Measurements from ENCODE around the gene LTB.

DNA sequence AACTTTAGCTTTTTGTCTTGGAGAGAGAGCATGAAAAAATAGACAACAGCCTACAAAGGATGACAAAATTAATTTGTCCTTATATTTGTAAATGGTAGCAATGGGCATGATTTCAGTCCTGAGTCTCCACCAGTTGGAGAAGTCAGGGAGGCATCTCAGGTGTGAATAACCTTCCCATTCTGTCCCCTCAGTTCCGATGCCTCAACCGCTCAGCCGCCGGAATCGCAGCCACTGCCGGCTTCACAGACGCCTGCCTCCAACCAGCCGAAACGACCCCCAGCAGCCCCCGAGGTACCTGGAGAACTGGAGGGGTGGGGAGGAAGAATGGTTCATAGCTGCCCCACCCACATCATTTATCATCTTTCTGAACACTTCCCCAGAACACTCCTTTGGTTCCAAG, 41.8 kb upstream of the LTB start:
- TF ChIP-seq ZFP3 (CRISPR knock-in tag; IDR thresholded peaks at IDR 0.05): no peak
- TF ChIP-seq CSDC2 (CRISPR knock-in tag; IDR thresholded peaks at IDR 0.05): no peak
- no peak for TF ChIP-seq ZNF70 (CRISPR knock-in tag; IDR thresholded peaks at IDR 0.05)
- no peak for TF ChIP-seq ZNF565 (CRISPR knock-in tag; conservative IDR thresholded peaks at IDR 0.05; ENCODE audit: low read depth)
- TF ChIP-seq, protein P1, sequence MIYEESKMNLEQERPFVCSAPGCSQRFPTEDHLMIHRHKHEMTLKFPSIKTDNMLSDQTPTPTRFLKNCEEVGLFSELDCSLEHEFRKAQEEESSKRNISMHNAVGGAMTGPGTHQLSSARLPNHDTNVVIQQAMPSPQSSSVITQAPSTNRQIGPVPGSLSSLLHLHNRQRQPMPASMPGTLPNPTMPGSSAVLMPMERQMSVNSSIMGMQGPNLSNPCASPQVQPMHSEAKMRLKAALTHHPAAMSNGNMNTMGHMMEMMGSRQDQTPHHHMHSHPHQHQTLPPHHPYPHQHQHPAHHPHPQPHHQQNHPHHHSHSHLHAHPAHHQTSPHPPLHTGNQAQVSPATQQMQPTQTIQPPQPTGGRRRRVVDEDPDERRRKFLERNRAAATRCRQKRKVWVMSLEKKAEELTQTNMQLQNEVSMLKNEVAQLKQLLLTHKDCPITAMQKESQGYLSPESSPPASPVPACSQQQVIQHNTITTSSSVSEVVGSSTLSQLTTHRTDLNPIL (CRISPR knock-in tag; IDR thresholded peaks at IDR 0.05; ENCODE audit: low read depth): no peak
- TF ChIP-seq, protein P2, sequence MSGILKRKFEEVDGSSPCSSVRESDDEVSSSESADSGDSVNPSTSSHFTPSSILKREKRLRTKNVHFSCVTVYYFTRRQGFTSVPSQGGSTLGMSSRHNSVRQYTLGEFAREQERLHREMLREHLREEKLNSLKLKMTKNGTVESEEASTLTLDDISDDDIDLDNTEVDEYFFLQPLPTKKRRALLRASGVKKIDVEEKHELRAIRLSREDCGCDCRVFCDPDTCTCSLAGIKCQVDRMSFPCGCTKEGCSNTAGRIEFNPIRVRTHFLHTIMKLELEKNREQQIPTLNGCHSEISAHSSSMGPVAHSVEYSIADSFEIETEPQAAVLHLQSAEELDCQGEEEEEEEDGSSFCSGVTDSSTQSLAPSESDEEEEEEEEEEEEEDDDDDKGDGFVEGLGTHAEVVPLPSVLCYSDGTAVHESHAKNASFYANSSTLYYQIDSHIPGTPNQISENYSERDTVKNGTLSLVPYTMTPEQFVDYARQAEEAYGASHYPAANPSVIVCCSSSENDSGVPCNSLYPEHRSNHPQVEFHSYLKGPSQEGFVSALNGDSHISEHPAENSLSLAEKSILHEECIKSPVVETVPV (CRISPR knock-in tag; IDR thresholded peaks at IDR 0.05): no peak
- TF ChIP-seq GLIS3 (CRISPR knock-in tag; IDR thresholded peaks at IDR 0.05): no peak
- TF ChIP-seq OSR1 (CRISPR knock-in tag; IDR thresholded peaks at IDR 0.05): no peak
- no peak for TF ChIP-seq ARNTL (CRISPR knock-in tag; IDR thresholded peaks at IDR 0.05; ENCODE audit: borderline replicate concordance, low read depth)
- no peak for TF ChIP-seq SNAI2 (CRISPR knock-in tag; IDR thresholded peaks at IDR 0.05)
